Fibroblast of lung (primary cell): Measurements from ENCODE around the gene KNDC1. TPM values are rescaled to one million over a fixed set of nuclear protein-coding genes. Genes with fewer than 3 reads are reported as not detected.

Experiments
- DNase-seq, 2 donors: peaks; one replicate each; pipeline versions ENCODE4 v3.0.0 to v3.0.0-alpha.2; 2010; ENCODE audit warnings: low read depth in 2 of 2
- H2AFZ ChIP-seq: 2 replicates; pipeline ENCODE4 v1.5.1; 2012; ENCODE audit warnings: low read length, control low read depth, inconsistent platforms
- H3K27ac ChIP-seq: 2 replicates; pipeline ENCODE4 v1.5.1; 2011; ENCODE audit warnings: low read length, control low read depth; ENCODE audit not compliant: insufficient read depth
- H3K27me3 ChIP-seq: 2 replicates; pipeline ENCODE4 v1.5.1; 2011; ENCODE audit warnings: mild to moderate bottlenecking, low read length; ENCODE audit not compliant: control insufficient read depth, insufficient read depth
- H3K36me3 ChIP-seq: 2 replicates; pipeline ENCODE4 v1.5.1; 2011; ENCODE audit warnings: low read length; ENCODE audit not compliant: control insufficient read depth, insufficient read depth
- H3K4me1 ChIP-seq: 2 replicates; pipeline ENCODE4 v1.5.1; 2011; ENCODE audit warnings: low read length; ENCODE audit not compliant: control insufficient read depth, insufficient read depth; ENCODE audit errors: extremely low read depth
- H3K4me2 ChIP-seq: 2 replicates; pipeline ENCODE4 v1.5.1; 2011; ENCODE audit warnings: low read length, control low read depth; ENCODE audit not compliant: insufficient read depth; ENCODE audit errors: extremely low read depth
- H3K4me3 ChIP-seq, 4 experiments: fragments of 200-600 bp in 1 of 4; sonication (generic) in 1 of 4; replicated peaks in 1 of 4; 2 replicates each; pipeline ENCODE4 v1.5.1; 2011 to 2016; ENCODE audit warnings: low read length in 4 of 4, low read depth in 3 of 4, mild to moderate bottlenecking in 3 of 4, control low read depth in 2 of 4, inconsistent platforms in 1 of 4, mixed read lengths in 1 of 4; ENCODE audit not compliant: insufficient read depth in 1 of 4; ENCODE audit errors: control extremely low read depth in 1 of 4
- H3K79me2 ChIP-seq: 2 replicates; pipeline ENCODE4 v1.5.1; 2012; ENCODE audit warnings: mild to moderate bottlenecking, low read length, inconsistent platforms; ENCODE audit not compliant: control insufficient read depth, insufficient read depth
- H3K9ac ChIP-seq: 2 replicates; pipeline ENCODE4 v1.5.1; 2011; ENCODE audit warnings: mild to moderate bottlenecking, low read length, control low read depth; ENCODE audit not compliant: insufficient read depth
- H3K9me3 ChIP-seq: 2 replicates; pipeline ENCODE4 v1.5.1; 2012; ENCODE audit warnings: low read depth, low read length; ENCODE audit not compliant: control insufficient read depth, insufficient read depth
- H4K20me1 ChIP-seq: 2 replicates; pipeline ENCODE4 v1.5.1; 2011; ENCODE audit warnings: low read length; ENCODE audit not compliant: control insufficient read depth, insufficient read depth; ENCODE audit errors: extremely low read depth
- CTCF ChIP-seq, 2 donors: IDR thresholded peaks in 1 of 2; conservative IDR thresholded peaks in 1 of 2; 1 replicate in 1 of 2; 2 replicates in 1 of 2; pipeline ENCODE4 v1.5.1; 2011 to 2012; ENCODE audit warnings: low read length in 2 of 2, control low read depth in 1 of 2, inconsistent platforms in 1 of 2, low read depth in 1 of 2, mild to moderate bottlenecking in 1 of 2
- EZH2 ChIP-seq: IDR thresholded peaks from 2 replicates; pipeline ENCODE4 v1.5.1; 2012; ENCODE audit warnings: low read length, control low read depth, mild to moderate bottlenecking; ENCODE audit errors: missing control alignments
- polyA plus RNA-seq, 2 donors: library from polyadenylated mRNA; depleted of rRNA in 1 of 2; stranded (reverse) in 1 of 2; unstranded in 1 of 2; fragments of >200 nt; gene quantifications; 2 replicates each; pipeline ENCODE4 v1.2.1, GENCODE V29; 2011 to 2012; ENCODE audit warnings: missing spikeins in 1 of 2
- total RNA-seq: library from RNA; depleted of rRNA; stranded (reverse); fragments of >200 nt; gene quantifications from 2 replicates; pipeline ENCODE4 v1.2.1, GENCODE V29; 2014

Gene KNDC1
- total and polyA plus RNA-seq, 2 donors (not counting 1 experiment from before 2014, with no cell fraction given): 0.20 to 0.50 TPM

GRCh38 chr10:133217800-133218589, 58.0 kb downstream of the KNDC1 start:
- no peak for DNase-seq
- H3K4me1 ChIP-seq: no peaks in the 10 kb centered on the region
- TF ChIP-seq EZH2 (no peak), CTCF (conservative IDR thresholded peaks at IDR 0.05 in 1 of 2, IDR thresholded peaks at IDR 0.05 in 1 of 2; ENCODE audit: low read depth in 1 of 2, low read length in 2 of 2) (no peak)
- no peak overlapping the region for H2AFZ ChIP-seq
- no peak overlapping the region for H3K4me2 ChIP-seq
- no peaks in the 10 kb centered on the region for H3K9me3 ChIP-seq
- H4K20me1 ChIP-seq: no peaks in the 10 kb centered on the region
- H3K79me2 ChIP-seq: no peaks in the 10 kb centered on the region
- no peaks in the 10 kb centered on the region for H3K27me3 ChIP-seq
- no peak overlapping the region for H3K9ac ChIP-seq
- no peak overlapping the region for H3K27ac ChIP-seq
- no peak overlapping the region for H3K4me3 ChIP-seq
- no peaks in the 10 kb centered on the region for H3K36me3 ChIP-seq

- DNase-seq: no peak
- no peaks in the 10 kb centered on the region for H3K4me1 ChIP-seq
- no peak overlapping the region for H3K9ac ChIP-seq
- no peaks in the 10 kb centered on the region for H3K27me3 ChIP-seq
- H3K36me3 ChIP-seq: no peaks in the 10 kb centered on the region
- H3K79me2 ChIP-seq: no peaks in the 10 kb centered on the region
- H4K20me1 ChIP-seq: no peaks in the 10 kb centered on the region
- H3K4me2 ChIP-seq: no peak overlapping the region
- H3K27ac ChIP-seq: no peak overlapping the region
- H3K9me3 ChIP-seq: no peaks in the 10 kb centered on the region
- H2AFZ ChIP-seq: no peak overlapping the region
- H3K4me3 ChIP-seq: no peak overlapping the region
- TF ChIP-seq EZH2 (no peak), CTCF (conservative IDR thresholded peaks at IDR 0.05 in 1 of 2, IDR thresholded peaks at IDR 0.05 in 1 of 2; ENCODE audit: low read depth in 1 of 2, low read length in 2 of 2) (no peak)
These were observed 58.9 kb downstream of the KNDC1 start for GRCh38 chr10:133218891-133219290.

- no peaks in the 10 kb centered on the region for H3K9me3 ChIP-seq
- H3K79me2 ChIP-seq: no peaks in the 10 kb centered on the region
- TF ChIP-seq EZH2: no peak
- TF ChIP-seq CTCF (conservative IDR thresholded peaks at IDR 0.05 in 1 of 2, IDR thresholded peaks at IDR 0.05 in 1 of 2; ENCODE audit: low read depth in 1 of 2, low read length in 2 of 2): no peak
- no peak overlapping the region for H3K9ac ChIP-seq
- no peaks in the 10 kb centered on the region for H3K36me3 ChIP-seq
- H2AFZ ChIP-seq: no peak overlapping the region
- no peak overlapping the region for H3K4me3 ChIP-seq
- H3K4me2 ChIP-seq: no peak overlapping the region
- DNase-seq: no peak
- no peaks in the 10 kb centered on the region for H3K4me1 ChIP-seq
- no peaks in the 10 kb centered on the region for H3K27me3 ChIP-seq
- no peaks in the 10 kb centered on the region for H4K20me1 ChIP-seq
- H3K27ac ChIP-seq: no peak overlapping the region
These were observed 59.8 kb downstream of the KNDC1 start for GRCh38 chr10:133219782-133220181.
